ENCODE measurements around the gene AKAP7.

DNA sequence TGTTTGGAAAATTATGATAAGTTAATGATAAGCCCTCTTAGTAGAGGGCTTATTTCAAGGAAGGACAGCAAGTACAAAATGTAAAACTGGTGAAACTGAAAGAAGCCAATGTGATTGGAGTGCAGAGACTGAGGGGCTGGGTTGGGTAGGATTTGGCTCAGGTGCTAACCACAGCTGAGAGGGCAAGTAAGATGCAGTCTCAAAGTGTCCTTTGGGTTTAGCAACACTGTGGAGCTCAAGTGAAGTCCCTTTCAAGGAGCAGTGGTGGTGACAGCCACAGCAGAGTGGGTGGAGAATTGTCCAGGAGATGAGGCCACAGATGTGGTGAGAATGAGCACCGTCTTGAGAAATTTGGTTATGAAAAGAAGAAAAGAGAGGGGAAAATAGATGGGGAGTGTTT, 181.4 kb downstream of the AKAP7 start:
- TF ChIP-seq, protein P1, sequence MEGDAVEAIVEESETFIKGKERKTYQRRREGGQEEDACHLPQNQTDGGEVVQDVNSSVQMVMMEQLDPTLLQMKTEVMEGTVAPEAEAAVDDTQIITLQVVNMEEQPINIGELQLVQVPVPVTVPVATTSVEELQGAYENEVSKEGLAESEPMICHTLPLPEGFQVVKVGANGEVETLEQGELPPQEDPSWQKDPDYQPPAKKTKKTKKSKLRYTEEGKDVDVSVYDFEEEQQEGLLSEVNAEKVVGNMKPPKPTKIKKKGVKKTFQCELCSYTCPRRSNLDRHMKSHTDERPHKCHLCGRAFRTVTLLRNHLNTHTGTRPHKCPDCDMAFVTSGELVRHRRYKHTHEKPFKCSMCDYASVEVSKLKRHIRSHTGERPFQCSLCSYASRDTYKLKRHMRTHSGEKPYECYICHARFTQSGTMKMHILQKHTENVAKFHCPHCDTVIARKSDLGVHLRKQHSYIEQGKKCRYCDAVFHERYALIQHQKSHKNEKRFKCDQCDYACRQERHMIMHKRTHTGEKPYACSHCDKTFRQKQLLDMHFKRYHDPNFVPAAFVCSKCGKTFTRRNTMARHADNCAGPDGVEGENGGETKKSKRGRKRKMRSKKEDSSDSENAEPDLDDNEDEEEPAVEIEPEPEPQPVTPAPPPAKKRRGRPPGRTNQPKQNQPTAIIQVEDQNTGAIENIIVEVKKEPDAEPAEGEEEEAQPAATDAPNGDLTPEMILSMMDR (IDR thresholded peaks at IDR 0.05), result no peak
- no peak for TF ChIP-seq POLR2A (IDR thresholded peaks at IDR 0.05; ENCODE audit: low read depth)
- TF ChIP-seq POLR2AphosphoS5 (IDR thresholded peaks at IDR 0.05), result no peak
